Liver (tissue), 9 donors: Measurements from ENCODE around the gene MBNL2. TPM values are rescaled to one million over a fixed set of nuclear protein-coding genes. Genes with fewer than 3 reads are reported as not detected.

ENCODE experiments used
- DNase-seq: peaks from one replicate; pipeline ENCODE4 v3.0.0-alpha.2; 2017; ENCODE audit warnings: low spot score
- H3K27ac ChIP-seq, 2 donors: one replicate each; pipeline ENCODE4 v1.7.0; 2013; ENCODE audit warnings: inconsistent platforms in 2 of 2, low read length in 2 of 2, control low read depth in 1 of 2, low read depth in 1 of 2, mild to moderate bottlenecking in 1 of 2
- H3K27me3 ChIP-seq, 4 donors: one replicate each; pipeline versions ENCODE4 v1.6.1 to v1.7.0; 2013; ENCODE audit warnings: low read length in 3 of 4, inconsistent platforms in 1 of 4, mild to moderate bottlenecking in 1 of 4, moderate library complexity in 1 of 4; ENCODE audit not compliant: control insufficient read depth in 4 of 4, insufficient read depth in 4 of 4
- H3K36me3 ChIP-seq, 4 donors: one replicate each; pipeline versions ENCODE4 v1.6.1 to v1.7.0; 2013; ENCODE audit warnings: low read length in 3 of 4, mild to moderate bottlenecking in 3 of 4, low read depth in 1 of 4, moderate library complexity in 1 of 4; ENCODE audit not compliant: control insufficient read depth in 4 of 4, insufficient read depth in 3 of 4
- H3K4me1 ChIP-seq, 4 donors: one replicate each; pipeline versions ENCODE4 v1.6.1 to v1.7.0; 2013; ENCODE audit warnings: low read length in 3 of 4, mild to moderate bottlenecking in 3 of 4, moderate library complexity in 1 of 4; ENCODE audit not compliant: control insufficient read depth in 4 of 4, insufficient read depth in 4 of 4
- H3K4me3 ChIP-seq, 3 donors: one replicate each; pipeline versions ENCODE4 v1.6.1 to v1.7.0; 2013; ENCODE audit warnings: low read length in 3 of 3, control low read depth in 1 of 3, low read depth in 1 of 3, mild to moderate bottlenecking in 1 of 3
- H3K9ac ChIP-seq, 2 donors: one replicate each; pipeline ENCODE4 v1.7.0; 2013; ENCODE audit warnings: low read length in 2 of 2, mild to moderate bottlenecking in 2 of 2, moderate library complexity in 2 of 2, control low read depth in 1 of 2, low read depth in 1 of 2
- H3K9me3 ChIP-seq, 4 donors: one replicate each; pipeline versions ENCODE4 v1.6.1 to v1.7.0; 2013; ENCODE audit warnings: low read length in 3 of 4; ENCODE audit not compliant: control insufficient read depth in 4 of 4
- CTCF ChIP-seq: fragments of 150-350 bp; IDR thresholded peaks from 2 replicates; pipeline ENCODE4 v1.5.1; 2017; ENCODE audit warnings: improper control_type of control experiment, low read depth, low read length; ENCODE audit not compliant: missing input control
- GABPA ChIP-seq, 2 donors: IDR thresholded peaks in 1 of 2; conservative IDR thresholded peaks in 1 of 2; 2 replicates each; pipeline ENCODE4 v1.6.1; 2016; ENCODE audit warnings: antibody characterized with exemption in 2 of 2, mild to moderate bottlenecking in 1 of 2, moderate library complexity in 1 of 2
- HNF4A ChIP-seq, 2 donors: conservative IDR thresholded peaks; 2 replicates each; pipeline ENCODE4 v1.6.1; 2016; ENCODE audit warnings: antibody characterized with exemption in 2 of 2, mild to moderate bottlenecking in 2 of 2
- HNF4G ChIP-seq: IDR thresholded peaks from 2 replicates; pipeline ENCODE4 v1.6.1; 2016; ENCODE audit warnings: antibody characterized with exemption
- JUND ChIP-seq, 2 donors: IDR thresholded peaks; 2 replicates each; pipeline ENCODE4 v1.6.1; 2016; ENCODE audit warnings: antibody characterized with exemption in 2 of 2
- NR2F2 ChIP-seq: IDR thresholded peaks from 2 replicates; pipeline ENCODE4 v1.6.1; 2016; ENCODE audit warnings: antibody characterized with exemption
- RAD21 ChIP-seq, 2 donors: IDR thresholded peaks; 2 replicates each; pipeline ENCODE4 v1.6.1; 2016; ENCODE audit warnings: antibody characterized with exemption in 2 of 2, mild to moderate bottlenecking in 2 of 2
- REST ChIP-seq: IDR thresholded peaks from 2 replicates; pipeline ENCODE4 v1.6.1; 2016; ENCODE audit warnings: antibody characterized with exemption, mild to moderate bottlenecking
- RXRA ChIP-seq, 2 donors: IDR thresholded peaks; 2 replicates each; pipeline ENCODE4 v1.6.1; 2017 to 2018; ENCODE audit warnings: antibody characterized with exemption in 2 of 2, mild to moderate bottlenecking in 1 of 2
- SP1 ChIP-seq: IDR thresholded peaks from 2 replicates; pipeline ENCODE4 v1.6.1; 2018; ENCODE audit warnings: antibody characterized with exemption, mild to moderate bottlenecking
- YY1 ChIP-seq: IDR thresholded peaks from 2 replicates; pipeline ENCODE4 v1.6.1; 2016; ENCODE audit warnings: antibody characterized with exemption, mild to moderate bottlenecking
- ZBTB33 ChIP-seq: IDR thresholded peaks from 2 replicates; pipeline ENCODE4 v1.6.1; 2016; ENCODE audit warnings: antibody characterized with exemption
- WGBS: extraction: QIAGEN DNeasy Blood & Tissue Kit; methylation state at CpG from one replicate; pipeline ENCODE4 v1.1.7; 2013; 5-methylcytosine and 5-hydroxymethylcytosine counted together
- polyA plus RNA-seq, 2 donors: library from polyadenylated mRNA; stranded (reverse) in 1 of 2; unstranded in 1 of 2; fragments of 200-250 nt in 1 of 2; fragments of >200 nt in 1 of 2; fragmentation: Nextera tagmentation in 1 of 2; extraction: Ambion mirVana in 1 of 2; gene quantifications; one replicate each; pipeline versions ENCODE4 v1.2.1 to v1.2.3, GENCODE V29; 2013 to 2015
- total RNA-seq, 2 donors: library from RNA; depleted of rRNA; stranded (reverse); fragments of >200 nt; gene quantifications; one replicate each; pipeline ENCODE4 v1.2.3, GENCODE V29; 2014
- donor health status: healthy.
- donor health status: healthy.
- donor health status: healthy.
- donor health status: healthy.
- donor health status: healthy.

MBNL2 gene
- total and polyA plus RNA-seq, 4 donors = 16.0 to 49.6 (median 36.8) TPM

GRCh38 chr13:97267418-97268059 is 45.4 kb downstream of the MBNL2 start:
- Histone ChIP-seq H3K27me3 (no peaks in the 10 kb centered on the region), H3K4me3 (no peak overlapping the region), H3K4me1 (peaks cover 2 to 6% (median 4%) of the 10 kb centered on the region in 4 donors), H3K9me3 (no peaks in the 10 kb centered on the region), H3K27ac (no peak overlapping the region), H3K9ac (no peak overlapping the region), H3K36me3 (no peaks in the 10 kb centered on the region)
- no peak for TF ChIP-seq HNF4G
- 78% methylated on average over 11 of the region's 11 CpGs for WGBS
- DNase-seq = no peak

- 74% methylated on average over 6 of the region's 6 CpGs for WGBS
- TF ChIP-seq NR2F2 = peak; percentile 42
- TF ChIP-seq RAD21 (IDR thresholded peaks at IDR 0.05) = peak in 1 of 2 donors; percentile 10
- no peak for TF ChIP-seq RXRA (IDR thresholded peaks at IDR 0.05)
- Histone ChIP-seq H3K36me3 (no peaks in the 10 kb centered on the region), H3K4me1 (peaks cover 3 to 12% (median 7%) of the 10 kb centered on the region in 4 donors), H3K27ac (peak overlapping the region in 1 of 2 donors; percentile 18), H3K9me3 (no peaks in the 10 kb centered on the region), H3K4me3 (no peak overlapping the region), H3K9ac (no peak overlapping the region), H3K27me3 (no peaks in the 10 kb centered on the region)
- no peak for DNase-seq
Measured at GRCh38 chr13:97268772-97269171, 46.6 kb downstream of the MBNL2 start.

GRCh38 chr13:97269603-97270002 is 47.5 kb downstream of the MBNL2 start:
- no peaks in the 10 kb centered on the region for H3K27me3 ChIP-seq
- H3K4me3 ChIP-seq = no peak overlapping the region
- H3K9ac ChIP-seq = no peak overlapping the region
- H3K27ac ChIP-seq = no peak overlapping the region
- 97% methylated on average over 3 of the region's 3 CpGs for WGBS
- peaks cover 3 to 16% (median 10%) of the 10 kb centered on the region in 4 donors for H3K4me1 ChIP-seq
- no peaks in the 10 kb centered on the region for H3K36me3 ChIP-seq
- H3K9me3 ChIP-seq = no peaks in the 10 kb centered on the region
- no peak for DNase-seq
- TF ChIP-seq SP1 = no peak
- no peak for TF ChIP-seq HNF4A (conservative IDR thresholded peaks at IDR 0.05)
- TF ChIP-seq NR2F2 = no peak
- no peak for TF ChIP-seq YY1
- TF ChIP-seq RAD21 (IDR thresholded peaks at IDR 0.05) = no peak
- no peak for TF ChIP-seq REST
- no peak for TF ChIP-seq JUND (IDR thresholded peaks at IDR 0.05)
- no peak for TF ChIP-seq CTCF
- TF ChIP-seq ZBTB33 = no peak
- TF ChIP-seq GABPA (IDR thresholded peaks at IDR 0.05 in 1 of 2, conservative IDR thresholded peaks at IDR 0.05 in 1 of 2) = no peak
